Activated CD4-positive, alpha-beta memory T cell treated with anti-CD3 and anti-CD28 coated beads for 36 hours (primary cell): ENCODE data around the gene SERPINA6. TPM values are rescaled to one million over a fixed set of nuclear protein-coding genes. Genes with fewer than 3 reads are reported as not detected.

Experiments used
- CTCF ChIA-PET: fragments of 350-600 bp; sonication (Branson Sonifier 250); formaldehyde crosslinking; loops from one replicate; lab custom pipeline; 2021; ENCODE audit warnings: antibody characterized with exemption, inconsistent platforms; lab: Charles Lee
- POLR2A ChIA-PET: fragments of 350-600 bp; sonication (Branson Sonifier 250); formaldehyde crosslinking; loops from one replicate; lab custom pipeline; 2021; ENCODE audit warnings: antibody characterized with exemption; lab: Charles Lee
- DNase-seq: peaks from one replicate; pipeline ENCODE4 v3.0.0-alpha.2; 2020
- H3K27ac Mint-ChIP-seq: one replicate; pipeline ENCODE4 v1.8.0; 2021; ENCODE audit warnings: mixed read lengths
- H3K27me3 Mint-ChIP-seq: one replicate; pipeline ENCODE4 v1.8.0; 2021; ENCODE audit warnings: mixed read lengths
- H3K36me3 Mint-ChIP-seq: one replicate; pipeline ENCODE4 v1.8.0; 2021; ENCODE audit warnings: mixed read lengths
- H3K4me1 Mint-ChIP-seq: one replicate; pipeline ENCODE4 v1.8.0; 2021; ENCODE audit warnings: low read depth, mixed read lengths
- H3K4me3 Mint-ChIP-seq: one replicate; pipeline ENCODE4 v1.8.0; 2021; ENCODE audit warnings: mild to moderate bottlenecking, mixed read lengths
- H3K9me3 Mint-ChIP-seq: one replicate; pipeline ENCODE4 v1.8.0; 2021; ENCODE audit warnings: mixed read lengths
- intact Hi-C: fragments of 100-400 bp; cut with micrococcal nuclease; formaldehyde crosslinking; loops from one replicate; pipeline ENCODE4 v1.15.1; 2023
- total RNA-seq, 2 experiments: library from RNA; stranded (reverse); gene quantifications; one replicate each; pipeline ENCODE4 v1.2.3, GENCODE V29; 2021

SERPINA6 gene
- total RNA-seq, 2 experiments from 2014 or later, result not detected

DNA sequence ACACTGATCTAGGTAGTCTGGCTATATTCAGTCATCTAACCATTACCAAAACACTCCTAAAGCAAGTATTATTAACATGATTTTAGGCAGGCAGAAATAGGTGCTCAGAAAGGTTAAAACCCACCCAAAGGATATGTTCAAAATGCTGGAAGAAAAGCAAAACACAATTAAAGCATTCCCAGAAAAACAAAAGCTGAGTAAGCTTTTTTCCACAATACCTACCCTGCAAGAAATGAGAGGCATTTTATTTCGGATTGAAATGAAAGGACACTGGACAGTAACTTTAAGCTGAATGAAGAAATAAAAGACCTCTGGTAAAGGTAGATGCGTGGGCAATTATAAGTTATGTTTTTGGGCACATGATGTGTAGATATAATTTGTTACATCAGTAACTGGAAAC is 8.2 kb downstream of the SERPINA6 start:
- CTCF ChIA-PET, result no interaction called here
- Mint-ChIP-seq H3K36me3 (no peaks in the 10 kb centered on the region), H3K9me3 (no peaks in the 10 kb centered on the region), H3K4me3 (no peak overlapping the region), H3K27me3 (no peaks in the 10 kb centered on the region), H3K4me1 (no peaks in the 10 kb centered on the region), H3K27ac (no peak overlapping the region)
- POLR2A ChIA-PET, result no interaction called here
- DNase-seq, result no peak
- intact Hi-C loops, result no loop called here

DNA sequence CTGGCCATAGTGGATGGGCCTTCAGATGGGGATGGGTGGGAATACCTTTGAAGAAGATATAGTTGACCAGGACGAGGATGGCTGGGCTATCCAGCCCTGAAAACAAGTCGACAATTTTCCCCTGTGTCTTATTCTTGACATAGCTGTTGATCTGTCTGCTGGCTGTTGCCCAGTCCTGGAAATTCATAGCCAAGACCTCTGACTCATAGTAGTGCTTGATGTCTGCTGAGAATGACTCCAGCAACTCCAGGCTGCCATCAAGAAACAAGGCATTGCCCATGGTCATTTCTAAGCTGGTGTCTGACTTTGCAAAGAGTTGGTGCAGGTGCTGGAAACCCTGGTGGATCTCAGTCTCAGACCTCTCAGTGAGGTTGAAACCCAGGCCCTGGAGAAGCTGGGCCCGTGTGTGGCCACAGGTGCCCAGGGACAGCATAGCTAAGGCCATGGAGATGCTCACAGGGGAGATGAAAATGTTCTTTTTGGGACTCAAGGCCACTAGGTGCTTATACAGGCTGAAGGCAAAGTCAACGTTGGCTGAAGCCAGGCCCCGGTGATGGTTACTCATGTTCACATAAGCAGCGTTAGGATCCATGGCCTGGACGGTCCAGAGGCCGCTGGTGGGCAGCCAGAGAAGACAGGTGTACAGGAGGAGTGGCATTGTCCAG is 9.0 kb downstream of the SERPINA6 start:
- H3K4me3 Mint-ChIP-seq, result no peak overlapping the region
- intact Hi-C loops, result no loop called here
- POLR2A ChIA-PET, result no interaction called here

DNA sequence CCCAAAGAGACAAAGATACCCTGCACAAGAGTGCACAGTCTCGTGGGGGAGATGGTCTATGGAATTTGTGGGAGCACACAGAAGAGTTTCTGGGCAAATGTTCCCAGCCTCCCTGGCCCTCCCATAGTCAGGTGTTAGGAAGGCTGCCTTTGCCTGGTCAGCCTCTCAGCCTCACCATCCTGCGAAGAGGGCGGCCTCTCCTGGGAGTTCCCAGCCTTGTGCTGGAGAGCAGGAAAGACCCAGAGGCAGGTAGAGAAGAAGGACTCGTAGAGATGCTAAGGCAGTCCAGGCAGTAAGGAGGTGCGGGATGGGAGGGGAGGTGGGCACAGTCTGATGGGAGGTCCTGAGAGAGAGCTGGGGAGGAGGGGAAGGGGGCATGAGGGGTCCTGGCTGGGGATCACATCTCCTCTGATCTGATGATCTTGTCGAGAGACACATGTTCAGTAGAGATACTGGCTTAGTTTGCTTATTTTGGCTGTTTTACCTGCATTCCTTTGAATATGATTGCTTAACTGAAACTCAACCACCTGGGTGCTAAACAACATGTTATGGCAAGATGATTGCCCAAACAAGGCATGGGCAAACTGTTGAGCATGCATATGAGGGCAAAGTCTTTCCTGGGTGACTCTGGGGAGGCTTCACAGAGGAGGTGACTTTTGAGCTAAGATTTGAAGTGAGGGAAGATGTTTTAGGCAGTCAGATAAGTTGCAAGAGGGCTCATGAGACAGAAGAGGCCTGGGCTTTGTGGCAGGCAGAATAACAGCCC is 10.5 kb downstream of the SERPINA6 start:
- POLR2A ChIA-PET, result no interaction called here
- H3K4me1 Mint-ChIP-seq, result no peaks in the 10 kb centered on the region
- DNase-seq, result no peak
- H3K9me3 Mint-ChIP-seq, result peaks cover 10% of the 10 kb centered on the region
- intact Hi-C loops, result no loop called here
- no peak overlapping the region for H3K27ac Mint-ChIP-seq
- H3K27me3 Mint-ChIP-seq, result peaks cover 3% of the 10 kb centered on the region
- no peak overlapping the region for H3K4me3 Mint-ChIP-seq
- H3K36me3 Mint-ChIP-seq, result no peaks in the 10 kb centered on the region
- CTCF ChIA-PET, result no interaction called here

More for the DNA sequence above, 9.0 kb downstream of the SERPINA6 start:
- H3K27ac Mint-ChIP-seq, result no peak overlapping the region
- no peaks in the 10 kb centered on the region for H3K27me3 Mint-ChIP-seq
- H3K9me3 Mint-ChIP-seq, result no peaks in the 10 kb centered on the region
- no peak for DNase-seq
- CTCF ChIA-PET, result no interaction called here
- H3K4me1 Mint-ChIP-seq, result no peaks in the 10 kb centered on the region
- H3K36me3 Mint-ChIP-seq, result no peaks in the 10 kb centered on the region

DNA sequence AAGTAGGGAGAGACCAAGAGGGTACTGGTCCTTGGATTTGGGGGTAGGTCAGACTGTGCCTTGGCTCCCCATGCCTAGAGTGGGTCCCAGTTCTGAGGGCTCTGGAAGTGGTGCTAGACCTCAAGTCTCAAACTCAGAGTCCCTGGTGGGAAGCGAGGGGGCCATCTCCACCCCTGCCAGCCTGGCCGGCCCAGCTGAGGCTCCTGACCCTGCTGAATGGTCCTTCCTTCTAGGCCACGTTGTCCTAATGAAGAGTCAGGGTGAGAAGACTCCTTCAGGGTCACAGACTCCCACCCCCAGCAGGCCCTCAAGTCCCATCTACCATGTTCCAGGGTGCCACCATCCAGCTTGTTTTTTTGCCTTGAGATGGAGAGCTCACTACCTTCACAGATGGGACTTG is 12.9 kb downstream of the SERPINA6 start:
- DNase-seq, result no peak
- POLR2A ChIA-PET, result no interaction called here
- Mint-ChIP-seq H3K36me3 (no peaks in the 10 kb centered on the region), H3K4me3 (no peak overlapping the region), H3K9me3 (peaks cover 17% of the 10 kb centered on the region), H3K4me1 (no peaks in the 10 kb centered on the region), H3K27ac (no peak overlapping the region), H3K27me3 (peaks cover 7% of the 10 kb centered on the region)
- intact Hi-C loops, result no loop called here
- CTCF ChIA-PET, result no interaction called here

DNA sequence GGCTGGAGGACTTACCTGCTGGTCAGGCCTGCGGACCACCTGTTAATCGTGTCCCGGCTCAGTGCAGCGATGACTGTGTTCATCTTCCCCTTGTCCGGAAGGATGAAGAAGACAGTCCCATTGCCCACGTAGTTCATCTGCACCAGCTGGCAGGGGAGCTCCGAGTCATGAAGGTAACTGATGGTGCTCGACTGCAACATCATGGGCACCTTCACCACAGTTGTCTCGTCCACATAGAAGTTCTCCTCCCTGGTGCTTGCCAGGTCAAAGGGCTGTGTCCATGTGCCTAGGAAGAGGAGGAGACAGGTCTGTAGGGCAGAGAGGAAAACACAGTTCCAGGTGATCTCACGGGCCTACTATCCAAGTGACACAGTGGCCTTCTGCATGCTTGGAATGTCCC is 13.4 kb downstream of the SERPINA6 start:
- no peak for DNase-seq
- Mint-ChIP-seq H3K4me1 (no peaks in the 10 kb centered on the region), H3K27ac (no peak overlapping the region), H3K27me3 (peaks cover 7% of the 10 kb centered on the region), H3K9me3 (peaks cover 17% of the 10 kb centered on the region), H3K36me3 (no peaks in the 10 kb centered on the region), H3K4me3 (no peak overlapping the region)
- ChIA-PET CTCF (no interaction called here), POLR2A (no interaction called here)
- intact Hi-C loops, result loop anchor here (10.0 kb wide), 1 partner anchor 175 kb away; no protein-coding TSS in a partner anchor

DNA sequence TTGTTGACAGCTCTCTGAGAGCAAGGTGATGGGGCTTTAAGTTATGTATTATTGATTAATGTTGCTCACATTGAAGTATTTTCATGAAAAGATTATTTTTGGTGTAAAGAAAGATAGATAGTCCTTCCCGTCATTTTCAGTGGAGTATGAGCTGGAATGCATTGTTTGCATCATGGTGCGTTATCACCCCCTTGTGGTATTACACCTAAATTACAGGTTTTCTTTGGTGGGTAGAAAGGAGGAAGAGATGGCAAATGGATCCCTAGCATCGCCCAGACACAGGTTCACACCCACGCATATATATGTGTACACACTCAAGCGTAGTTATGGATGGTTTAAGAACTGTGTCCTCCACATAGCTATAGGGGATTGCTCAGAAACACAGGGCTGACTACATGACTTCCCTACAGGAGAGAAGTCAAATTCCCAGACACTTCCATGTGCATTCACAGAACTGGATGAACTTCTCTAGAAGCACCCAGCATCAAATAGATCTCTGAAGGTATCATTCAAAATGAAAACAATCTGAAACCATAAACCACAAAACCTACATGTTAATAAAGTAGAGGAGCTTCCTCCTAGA is 15.6 kb downstream of the SERPINA6 start:
- H3K27ac Mint-ChIP-seq, result no peak overlapping the region
- intact Hi-C loops, result loop anchor here (10.0 kb wide), 1 partner anchor 173 kb away; no protein-coding TSS in a partner anchor
- no peak overlapping the region for H3K4me3 Mint-ChIP-seq
- CTCF ChIA-PET, result interaction anchor here (1.4 to 2.5 kb wide), 4 partner anchors 171 to 179 kb away, joined by 3 to 11 read pairs (median 3); no protein-coding TSS in a partner anchor
- POLR2A ChIA-PET, result no interaction called here
- H3K9me3 Mint-ChIP-seq, result peaks cover 17% of the 10 kb centered on the region
- H3K27me3 Mint-ChIP-seq, result peaks cover 7% of the 10 kb centered on the region
- H3K36me3 Mint-ChIP-seq, result no peaks in the 10 kb centered on the region
- DNase-seq, result no peak
- H3K4me1 Mint-ChIP-seq, result no peaks in the 10 kb centered on the region

DNA sequence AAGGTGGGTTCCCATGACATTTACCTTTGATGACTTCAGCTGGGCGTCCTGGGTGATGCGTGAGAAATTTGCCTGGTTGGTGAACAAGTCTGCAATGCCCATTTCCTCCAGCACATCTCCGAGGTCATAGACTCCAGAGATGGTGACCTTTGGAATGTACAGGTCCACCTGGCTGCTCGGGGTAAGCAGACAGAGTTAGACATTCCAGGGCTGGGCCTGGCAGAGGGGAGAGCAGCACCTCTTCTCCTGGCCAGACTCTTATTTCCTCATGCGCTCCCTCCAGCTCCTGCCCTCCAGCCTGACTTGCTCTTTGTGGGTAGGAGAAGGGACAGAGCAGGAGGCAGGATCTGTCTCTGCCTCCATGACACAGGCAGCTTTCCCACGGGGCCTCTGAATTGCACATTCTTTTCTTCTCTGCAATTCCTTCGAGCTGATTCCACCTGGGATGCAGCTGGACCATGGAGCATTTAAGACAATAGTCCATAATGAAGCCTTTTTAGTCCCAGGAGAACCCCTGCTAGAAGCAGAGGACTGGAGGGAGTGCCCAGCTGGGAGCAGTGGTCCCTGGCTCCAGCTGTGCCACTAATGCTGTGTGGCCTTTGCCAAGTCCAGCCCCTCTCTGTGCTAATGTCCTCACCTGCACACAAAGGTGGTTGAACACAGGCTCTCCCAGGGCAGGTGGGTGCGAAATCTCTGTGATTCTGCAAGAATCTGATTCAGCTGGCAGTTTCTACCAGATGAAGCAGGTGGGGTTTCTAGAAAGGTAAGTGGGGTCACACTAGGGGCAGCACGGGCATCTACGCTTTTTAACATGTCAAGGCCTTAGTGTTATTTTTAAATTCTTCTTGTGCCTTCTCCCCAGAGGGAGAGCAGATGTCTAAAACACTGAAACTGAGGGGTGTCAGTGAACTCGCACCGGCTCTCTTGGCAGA is 16.8 kb downstream of the SERPINA6 start:
- Mint-ChIP-seq H3K27ac (no peak overlapping the region), H3K4me1 (no peaks in the 10 kb centered on the region), H3K9me3 (peaks cover 17% of the 10 kb centered on the region), H3K27me3 (peaks cover 7% of the 10 kb centered on the region), H3K36me3 (no peaks in the 10 kb centered on the region), H3K4me3 (no peak overlapping the region)
- CTCF ChIA-PET, result interaction anchor here (0.7 to 2.5 kb wide), 4 partner anchors 36 to 176 kb away, joined by 3 to 11 read pairs (median 4); no protein-coding TSS in a partner anchor
- no peak for DNase-seq
- POLR2A ChIA-PET, result no interaction called here
- intact Hi-C loops, result loop anchor here (10.0 kb wide), 1 partner anchor 172 kb away; no protein-coding TSS in a partner anchor

DNA sequence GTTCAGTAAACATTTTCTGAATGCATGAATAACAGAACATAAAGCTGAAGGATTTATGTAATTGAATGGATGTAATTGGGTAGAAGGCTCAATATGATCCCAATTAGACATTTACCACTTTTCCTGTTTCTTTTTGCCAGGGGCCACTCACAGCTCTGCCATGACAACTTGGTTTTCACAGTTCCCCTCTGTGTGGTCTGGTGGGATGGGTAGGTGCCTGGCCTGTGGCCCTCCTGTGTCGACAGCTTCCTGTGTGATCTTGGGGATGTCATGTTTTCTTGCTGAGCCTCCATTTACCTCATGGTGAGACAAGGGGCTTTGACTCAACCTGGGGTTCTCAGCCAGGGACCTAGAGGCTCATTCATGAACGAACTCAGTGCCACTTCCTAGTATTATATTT is 17.5 kb downstream of the SERPINA6 start:
- POLR2A ChIA-PET, result no interaction called here
- no peaks in the 10 kb centered on the region for H3K36me3 Mint-ChIP-seq
- H3K9me3 Mint-ChIP-seq, result peaks cover 17% of the 10 kb centered on the region
- intact Hi-C loops, result loop anchor here (10.0 kb wide), 1 partner anchor 171 kb away; no protein-coding TSS in a partner anchor
- CTCF ChIA-PET, result interaction anchor here (1.5 to 2.5 kb wide), 2 partner anchors 169 to 175 kb away, joined by 4 to 11 read pairs; no protein-coding TSS in a partner anchor
- H3K27me3 Mint-ChIP-seq, result peaks cover 7% of the 10 kb centered on the region
- DNase-seq, result no peak
- no peaks in the 10 kb centered on the region for H3K4me1 Mint-ChIP-seq
- H3K27ac Mint-ChIP-seq, result no peak overlapping the region
- no peak overlapping the region for H3K4me3 Mint-ChIP-seq

DNA sequence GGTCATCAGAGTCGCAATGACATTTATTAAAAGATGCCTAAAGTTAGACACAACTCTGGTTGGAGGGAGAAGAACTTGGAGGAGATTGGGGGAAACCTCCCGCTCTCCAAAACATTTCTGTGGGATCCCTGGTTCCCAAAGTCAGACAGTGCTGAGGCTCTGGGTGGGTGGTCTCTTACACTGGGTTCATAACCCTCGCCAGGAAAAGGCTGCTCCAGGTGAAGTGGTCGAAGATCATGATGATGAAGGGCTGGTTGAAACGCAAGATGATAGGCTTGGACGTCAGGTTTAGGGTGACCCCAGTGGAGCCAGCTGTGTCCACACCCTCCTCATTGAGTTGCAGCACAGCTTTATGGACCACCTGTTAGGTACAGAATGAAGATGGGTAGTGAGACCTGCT is 18.9 kb downstream of the SERPINA6 start:
- Mint-ChIP-seq H3K9me3 (peaks cover 17% of the 10 kb centered on the region), H3K27me3 (peaks cover 7% of the 10 kb centered on the region), H3K4me1 (no peaks in the 10 kb centered on the region), H3K27ac (no peak overlapping the region), H3K4me3 (no peak overlapping the region), H3K36me3 (no peaks in the 10 kb centered on the region)
- ChIA-PET CTCF (no interaction called here), POLR2A (no interaction called here)
- intact Hi-C loops, result loop anchor here (10.0 kb wide), 1 partner anchor 169 kb away; no protein-coding TSS in a partner anchor
- DNase-seq, result no peak

DNA sequence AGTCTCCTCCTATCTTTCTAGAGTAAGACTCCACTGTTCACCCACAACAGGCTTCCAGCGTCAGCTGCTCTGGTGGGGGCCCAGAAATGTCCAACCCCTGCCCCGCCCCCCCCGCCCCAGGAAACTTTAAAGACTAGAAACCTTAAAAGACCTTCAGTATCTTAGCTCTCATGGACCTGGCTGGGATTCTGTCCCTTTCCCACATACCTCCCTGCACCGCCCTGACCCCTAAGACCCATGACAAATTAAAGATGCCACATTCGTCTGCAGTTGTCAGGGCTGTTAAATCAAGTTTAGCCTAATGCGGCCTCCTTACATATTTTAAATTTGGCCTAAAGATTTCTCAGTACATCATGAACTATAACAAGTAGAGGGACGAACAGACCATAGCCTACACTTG is 20.0 kb downstream of the SERPINA6 start:
- CTCF ChIA-PET, result no interaction called here
- no peaks in the 10 kb centered on the region for H3K4me1 Mint-ChIP-seq
- H3K27me3 Mint-ChIP-seq, result peaks cover 5% of the 10 kb centered on the region
- intact Hi-C loops, result loop anchor here (10.0 kb wide), 1 partner anchor 168 kb away; no protein-coding TSS in a partner anchor
- POLR2A ChIA-PET, result no interaction called here
- H3K27ac Mint-ChIP-seq, result no peak overlapping the region
- DNase-seq, result no peak
- H3K9me3 Mint-ChIP-seq, result peaks cover 11% of the 10 kb centered on the region
- no peak overlapping the region for H3K4me3 Mint-ChIP-seq
- no peaks in the 10 kb centered on the region for H3K36me3 Mint-ChIP-seq

DNA sequence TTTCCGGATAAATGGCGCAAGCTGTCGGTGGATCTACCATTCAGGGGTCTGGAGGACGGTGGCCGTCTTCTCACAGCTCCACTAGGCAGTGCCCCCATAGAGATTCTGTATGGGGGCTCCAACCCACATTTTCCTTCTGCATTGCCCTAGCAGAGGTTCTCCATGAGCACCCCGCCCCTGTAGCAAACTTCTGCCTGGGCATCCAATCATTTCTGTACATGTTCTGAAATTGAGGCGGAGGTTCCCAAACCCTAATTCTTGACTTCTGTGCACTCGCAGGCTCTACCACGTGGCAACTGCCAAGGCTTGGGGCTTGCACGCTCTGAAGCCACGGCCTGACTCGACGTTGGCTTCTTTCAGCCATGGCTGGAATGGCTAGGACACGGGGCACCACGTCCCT is 25.0 kb downstream of the SERPINA6 start:
- Mint-ChIP-seq H3K36me3 (no peaks in the 10 kb centered on the region), H3K27me3 (peaks cover 6% of the 10 kb centered on the region), H3K4me3 (no peak overlapping the region), H3K9me3 (peaks cover 11% of the 10 kb centered on the region), H3K4me1 (peaks cover 5% of the 10 kb centered on the region), H3K27ac (no peak overlapping the region)
- POLR2A ChIA-PET, result no interaction called here
- intact Hi-C loops, result no loop called here
- no peak for DNase-seq
- CTCF ChIA-PET, result no interaction called here
